Ascending aorta (tissue), 2 donors: Measurements from ENCODE around the gene ZBTB32. TPM values are rescaled to one million over a fixed set of nuclear protein-coding genes. Genes with fewer than 3 reads are reported as not detected.

Source experiments
- DNase-seq, 2 donors: peaks; one replicate each; pipeline ENCODE4 v3.0.0-alpha.2; 2019; ENCODE audit warnings: low spot score in 2 of 2
- H3K27ac ChIP-seq, 2 donors: fragments of 200-600 bp; sonication (generic); one replicate each; pipeline ENCODE4 v1.5.1; 2016 to 2017; ENCODE audit warnings: mild to moderate bottlenecking in 1 of 2
- H3K27me3 ChIP-seq: fragments of 200-600 bp; sonication (generic); one replicate; pipeline ENCODE4 v1.5.1; 2017
- H3K36me3 ChIP-seq, 2 donors: fragments of 200-600 bp; sonication (generic); one replicate each; pipeline ENCODE4 v1.5.1; 2016
- H3K4me1 ChIP-seq, 2 donors: fragments of 200-600 bp; sonication (generic); one replicate each; pipeline ENCODE4 v1.5.1; 2016 to 2017; ENCODE audit warnings: mild to moderate bottlenecking in 1 of 2
- H3K4me3 ChIP-seq, 2 donors: fragments of 200-600 bp; sonication (generic); one replicate each; pipeline ENCODE4 v1.5.1; 2016 to 2017; ENCODE audit warnings: mild to moderate bottlenecking in 1 of 2
- H3K9me3 ChIP-seq, 2 donors: fragments of 200-600 bp; sonication (generic); one replicate each; pipeline ENCODE4 v1.5.1; 2016
- CTCF ChIP-seq, 3 experiments: fragments of 200-600 bp in 2 of 3; fragments of 450-650 bp in 1 of 3; sonication (generic) in 2 of 3; IDR thresholded peaks; one replicate each; pipeline ENCODE4 v1.5.1; 2016 to 2019; ENCODE audit warnings: antibody characterized with exemption in 3 of 3, mild to moderate bottlenecking in 1 of 3, moderate library complexity in 1 of 3
- intact Hi-C: fragments of 100-400 bp; cut with DNase I; formaldehyde crosslinking; loops from one replicate; pipeline ENCODE4 v1.15.1; 2023
- total RNA-seq: library from RNA; depleted of rRNA; stranded (reverse); fragments of >200 nt; gene quantifications from one replicate; pipeline ENCODE4 v1.1.0, GENCODE V29; 2016

Gene ZBTB32
- total RNA-seq, 1 donor from 2014 or later = not detected

- intact Hi-C loops = loop anchor here (1.0 to 10.0 kb wide), 8 partner anchors 28 to 600 kb away; partner anchors contain the start of genes ARHGAP33, ETV2, FXYD7 and OVOL3
- H3K4me3 ChIP-seq = peak overlapping the region; percentile 74 to 92
- TF ChIP-seq CTCF (IDR thresholded peaks at IDR 0.05) = peak; percentile 8 to 54 (median 42)
- H3K27ac ChIP-seq = peak overlapping the region; percentile 99 to 100
- H3K4me1 ChIP-seq = peaks cover 10 to 33% of the 10 kb centered on the region in 2 donors
- no peaks in the 10 kb centered on the region for H3K27me3 ChIP-seq
- H3K36me3 ChIP-seq = no peaks in the 10 kb centered on the region
- peak; percentile 81 to 98 for DNase-seq
- no peaks in the 10 kb centered on the region for H3K9me3 ChIP-seq
These were observed 40.3 kb downstream of the ZBTB32 start for GRCh38 chr19:35744430-35745327.

- peaks cover 5 to 33% of the 10 kb centered on the region in 2 donors for H3K4me1 ChIP-seq
- H3K27ac ChIP-seq = peak within 1 kb of the TSS; percentile 99 to 100
- no peaks in the 10 kb centered on the region for H3K9me3 ChIP-seq
- intact Hi-C loops = loop anchor here (2.0 to 10.0 kb wide), 5 partner anchors 29 to 601 kb away; partner anchors contain the start of genes ARHGAP33, FXYD7, OVOL3 and POLR2I
- peak within 1 kb of the TSS; percentile 74 to 92 for H3K4me3 ChIP-seq
- DNase-seq = peak; percentile 96 to 100
- no peak for TF ChIP-seq CTCF (IDR thresholded peaks at IDR 0.05)
- H3K27me3 ChIP-seq = no peaks in the 10 kb centered on the region
- no peaks in the 10 kb centered on the region for H3K36me3 ChIP-seq
These were observed 41.1 kb downstream of the ZBTB32 start, which contains the start of the genes PSENEN and U2AF1L4 for GRCh38 chr19:35745328-35746086. Gene PSENEN, plus strand, starts transcription at chr19:35745651. Its CDS starts 280 bp downstream, at chr19:35745931. Gene U2AF1L4, minus strand, starts transcription at chr19:35745418. Its CDS starts 27 bp downstream, at chr19:35745391.

- no peaks in the 10 kb centered on the region for H3K9me3 ChIP-seq
- H3K27me3 ChIP-seq = no peaks in the 10 kb centered on the region
- H3K4me1 ChIP-seq = peaks cover 5 to 29% of the 10 kb centered on the region in 2 donors
- TF ChIP-seq CTCF (IDR thresholded peaks at IDR 0.05) = no peak
- H3K27ac ChIP-seq = peak overlapping the region; percentile 99 to 100
- H3K36me3 ChIP-seq = no peaks in the 10 kb centered on the region
- peak overlapping the region; percentile 74 to 92 for H3K4me3 ChIP-seq
- intact Hi-C loops = loop anchor here (10.0 kb wide), 3 partner anchors 369 to 601 kb away; partner anchors contain the start of genes FXYD7, OVOL3, POLR2I and TBCB
- DNase-seq = no peak
These were observed 41.7 kb downstream of the ZBTB32 start for GRCh38 chr19:35746087-35746462.

- Histone ChIP-seq H3K36me3 (no peaks in the 10 kb centered on the region), H3K9me3 (no peaks in the 10 kb centered on the region), H3K27ac (peak overlapping the region; percentile 99 to 100), H3K27me3 (no peaks in the 10 kb centered on the region), H3K4me1 (peaks cover 5 to 26% of the 10 kb centered on the region in 2 donors), H3K4me3 (peak overlapping the region; percentile 74 to 92)
- intact Hi-C loops = loop anchor here (10.0 kb wide), 3 partner anchors 368 to 602 kb away; partner anchors contain the start of genes FXYD7, OVOL3, POLR2I and TBCB
- TF ChIP-seq CTCF (IDR thresholded peaks at IDR 0.05) = no peak
- no peak for DNase-seq
These were observed 42.2 kb downstream of the ZBTB32 start for GRCh38 chr19:35746531-35746930.
